GM23338 (cell line): ENCODE results near the gene SLC24A4. TPM values are rescaled to one million over a fixed set of nuclear protein-coding genes. Genes with fewer than 3 reads are reported as not detected.

ENCODE experiments used
- ATAC-seq: fragments of 200-7000 bp; cut with Tn5 transposase; 3 replicates; pipeline ENCODE4 v1.9.1; 2020
- DNase-seq: peaks from one replicate; pipeline ENCODE4 v3.0.0-alpha.2; 2015; ENCODE audit warnings: low spot score
- H2AFZ ChIP-seq: fragments of 200-600 bp; sonication (generic); 2 replicates; pipeline ENCODE4 v1.8.0; 2016; ENCODE audit warnings: antibody characterized with exemption, mild to moderate bottlenecking, moderate library complexity
- H3F3A ChIP-seq: fragments of 200-600 bp; sonication (generic); replicated peaks from 2 replicates; pipeline ENCODE4 v1.8.0; 2017; ENCODE audit warnings: antibody characterized with exemption, mixed run types, low read depth
- H3K27ac ChIP-seq: fragments of 200-600 bp; sonication (generic); 2 replicates; pipeline ENCODE4 v1.6.1; 2016; ENCODE audit warnings: low read depth
- H3K27me3 ChIP-seq: fragments of 200-600 bp; sonication (generic); 2 replicates; pipeline ENCODE4 v1.8.0; 2016; ENCODE audit warnings: mild to moderate bottlenecking, mixed run types, moderate library complexity; ENCODE audit not compliant: insufficient read depth
- H3K36me3 ChIP-seq: fragments of 200-600 bp; sonication (generic); 2 replicates; pipeline ENCODE4 v1.8.0; 2016; ENCODE audit warnings: mild to moderate bottlenecking; ENCODE audit not compliant: insufficient read depth
- H3K4me1 ChIP-seq: fragments of 200-600 bp; sonication (generic); 2 replicates; pipeline ENCODE4 v1.8.0; 2016; ENCODE audit warnings: mild to moderate bottlenecking, moderate library complexity; ENCODE audit not compliant: insufficient read depth
- H3K4me2 ChIP-seq: fragments of 200-600 bp; sonication (generic); 2 replicates; pipeline ENCODE4 v1.7.1; 2017; ENCODE audit warnings: mixed run types
- H3K4me3 ChIP-seq: fragments of 200-600 bp; sonication (generic); 2 replicates; pipeline ENCODE4 v1.6.1; 2016; ENCODE audit warnings: mixed run types
- H3K79me2 ChIP-seq: fragments of 200-600 bp; sonication (generic); replicated peaks from 2 replicates; pipeline ENCODE4 v1.8.0; 2017; ENCODE audit warnings: mild to moderate bottlenecking; ENCODE audit not compliant: insufficient read depth
- H3K9me2 ChIP-seq: fragments of 200-600 bp; sonication (generic); 2 replicates; pipeline ENCODE4 v1.8.0; 2017; ENCODE audit not compliant: insufficient read depth
- H4K20me1 ChIP-seq: fragments of 200-600 bp; sonication (generic); replicated peaks from 2 replicates; pipeline ENCODE4 v1.8.0; 2017; ENCODE audit warnings: mild to moderate bottlenecking; ENCODE audit not compliant: insufficient read depth
- H3K27ac Mint-ChIP-seq: 2 replicates; pipeline ENCODE4 v1.8.0; 2020; ENCODE audit warnings: inconsistent platforms, mild to moderate bottlenecking, moderate library complexity, mixed read lengths
- H3K27me3 Mint-ChIP-seq: 3 replicates; pipeline ENCODE4 v1.8.0; 2022; ENCODE audit warnings: low read depth, mild to moderate bottlenecking, moderate library complexity, mixed read lengths, inconsistent platforms; ENCODE audit not compliant: insufficient read depth, poor library complexity
- H3K36me3 Mint-ChIP-seq: 3 replicates; pipeline ENCODE4 v1.8.0; 2021; ENCODE audit warnings: low read depth, mild to moderate bottlenecking, inconsistent platforms, moderate library complexity, mixed read lengths
- H3K4me1 Mint-ChIP-seq: 3 replicates; pipeline ENCODE4 v1.8.0; 2020; ENCODE audit warnings: mild to moderate bottlenecking, inconsistent platforms, mixed read lengths
- H3K4me3 Mint-ChIP-seq: 3 replicates; pipeline ENCODE4 v1.8.0; 2021; ENCODE audit warnings: moderate library complexity, mild to moderate bottlenecking, inconsistent platforms, mixed read lengths
- H3K9me3 Mint-ChIP-seq: 3 replicates; pipeline ENCODE4 v1.8.0; 2020; ENCODE audit warnings: moderate library complexity, mild to moderate bottlenecking, inconsistent platforms, mixed read lengths
- CREB1 ChIP-seq: fragments of 250-450 bp; sonication (Bioruptor Pico); IDR thresholded peaks from 2 replicates; pipeline ENCODE4 v1.5.0; 2020; ENCODE audit warnings: low read depth, mild to moderate bottlenecking, moderate library complexity
- CTCF ChIP-seq, 2 experiments: fragments of 200-600 bp in 1 of 2; sonication (generic) in 1 of 2; conservative IDR thresholded peaks; 2 replicates each; pipeline versions ENCODE4 v1.5.1 to v1.6.1; 2016 to 2017; ENCODE audit warnings: antibody characterized with exemption in 2 of 2, low read depth in 2 of 2, mild to moderate bottlenecking in 2 of 2, moderate library complexity in 1 of 2
- ETS1 ChIP-seq: IDR thresholded peaks from 2 replicates; pipeline ENCODE4 v1.6.1; 2016; ENCODE audit warnings: antibody characterized with exemption
- EZH2 ChIP-seq: fragments of 200-600 bp; sonication (generic); IDR thresholded peaks from one replicate; pipeline ENCODE4 v1.8.0; 2017; ENCODE audit warnings: antibody characterized with exemption, mild to moderate bottlenecking, low read depth; ENCODE audit not compliant: unreplicated experiment
- EZH2phosphoT487 ChIP-seq: fragments of 200-600 bp; sonication (generic); IDR thresholded peaks from one replicate; pipeline ENCODE4 v1.8.1; 2018; ENCODE audit warnings: antibody characterized with exemption; ENCODE audit not compliant: unreplicated experiment
- JUNB ChIP-seq: IDR thresholded peaks from one replicate; pipeline ENCODE4 v1.6.1; 2016; ENCODE audit warnings: antibody characterized with exemption; ENCODE audit not compliant: unreplicated experiment
- NANOG ChIP-seq: IDR thresholded peaks from 2 replicates; pipeline ENCODE4 v1.6.1; 2016; ENCODE audit warnings: antibody characterized with exemption, borderline replicate concordance
- POLR2AphosphoS5 ChIP-seq: IDR thresholded peaks from 2 replicates; pipeline ENCODE4 v1.6.1; 2016; ENCODE audit warnings: antibody characterized with exemption, low read depth
- REST ChIP-seq: IDR thresholded peaks from one replicate; pipeline ENCODE4 v1.6.1; 2018; ENCODE audit warnings: antibody characterized with exemption; ENCODE audit not compliant: unreplicated experiment
- STAT1 ChIP-seq: IDR thresholded peaks from one replicate; pipeline ENCODE4 v1.6.1; 2016; ENCODE audit warnings: antibody characterized with exemption; ENCODE audit not compliant: unreplicated experiment
- ZNF462 ChIP-seq: fragments of 250-450 bp; sonication (Bioruptor Pico); IDR thresholded peaks from 2 replicates; pipeline ENCODE4 v1.5.0; 2020; ENCODE audit warnings: mild to moderate bottlenecking, moderate library complexity
- polyA plus RNA-seq: library from polyadenylated mRNA; unstranded; fragments of >200 nt; fragmentation: Nextera tagmentation; extraction: Ambion mirVana; gene quantifications from 2 replicates; pipeline ENCODE4 v1.2.1, GENCODE V29; 2016
- total RNA-seq: library from RNA; depleted of rRNA; stranded (reverse); fragments of >200 nt; shearing (Covaris generic); gene quantifications from 2 replicates; pipeline ENCODE4 v1.2.3, GENCODE V29; 2014

The SLC24A4 gene
- total and polyA plus RNA-seq, 2 experiments from 2014 or later = 0.06 to 0.38 TPM

GRCh38 chr14:92397150-92397952, 74.4 kb downstream of the SLC24A4 start (continued):
- TF ChIP-seq REST (no peak), POLR2AphosphoS5 (no peak)

GRCh38 chr14:92397953-92398564, 75.1 kb downstream of the SLC24A4 start:
- Histone ChIP-seq H3K9me2 (no peaks in the 10 kb centered on the region), H3K4me2 (peak overlapping the region; percentile 69; the same call in 1 of the 2 replicates), H3K4me1 (peaks cover 34% of the 10 kb centered on the region), H3K27ac (no peak overlapping the region), H3K27me3 (no peaks in the 10 kb centered on the region), H2AFZ (no peak overlapping the region), H3K79me2 (no peaks in the 10 kb centered on the region), H3F3A (no peaks in the 10 kb centered on the region), H4K20me1 (no peaks in the 10 kb centered on the region), H3K4me3 (no peak overlapping the region), H3K36me3 (no peaks in the 10 kb centered on the region)
- Mint-ChIP-seq H3K4me3 (no peak overlapping the region), H3K27me3 (no peaks in the 10 kb centered on the region), H3K9me3 (peaks cover 3% of the 10 kb centered on the region; the same call in 2 of the 3 replicates), H3K4me1 (peaks cover 45% of the 10 kb centered on the region), H3K36me3 (peaks cover 3% of the 10 kb centered on the region; the same call in 1 of the 3 replicates), H3K27ac (no peak overlapping the region)
- ATAC-seq = peak; percentile 44
- DNase-seq = no peak
- TF ChIP-seq EZH2 (no peak), ETS1 (no peak), CTCF (conservative IDR thresholded peaks at IDR 0.05; ENCODE audit: low read depth in 2 of 2) (no peak), JUNB (no peak), ZNF462 (no peak), EZH2phosphoT487 (no peak), CREB1 (no peak), POLR2AphosphoS5 (no peak), STAT1 (no peak), NANOG (no peak)
